GM10266 (cell line): ENCODE results near the gene ZNF555.

Experiments
- DNase-seq: peaks from one replicate; pipeline ENCODE4 v3.0.0; 2012; ENCODE audit errors: extremely low spot score
- CTCF ChIP-seq: IDR thresholded peaks from 2 replicates; pipeline ENCODE4 v1.5.1; 2012; ENCODE audit warnings: mild to moderate bottlenecking, low read depth; ENCODE audit not compliant: control insufficient read depth, insufficient read depth; ENCODE audit errors: missing control alignments

ZNF555 gene

GRCh38 chr19:2804156-2805004 lies 36.9 kb upstream of the ZNF555 start:
- DNase-seq, result peak; percentile 67
- TF ChIP-seq CTCF, result no peak

GRCh38 chr19:2805261-2805900 lies 35.9 kb upstream of the ZNF555 start:
- TF ChIP-seq CTCF, result no peak
- no peak for DNase-seq

- DNase-seq, result no peak
- TF ChIP-seq CTCF, result no peak
Measured at GRCh38 chr19:2805991-2806649, 35.2 kb upstream of the ZNF555 start.

GRCh38 chr19:2806736-2807378 lies 34.4 kb upstream of the ZNF555 start:
- TF ChIP-seq CTCF, result no peak
- DNase-seq, result no peak

GRCh38 chr19:2807379-2808128 lies 33.7 kb upstream of the ZNF555 start:
- no peak for DNase-seq
- no peak for TF ChIP-seq CTCF

GRCh38 chr19:2808129-2808941 lies 32.9 kb upstream of the ZNF555 start:
- no peak for DNase-seq
- TF ChIP-seq CTCF, result no peak
